Astrocyte (in vitro differentiated cells and primary cell): ENCODE data around the gene KLF2.

Experiments used
- CTCF ChIP-seq: IDR thresholded peaks from 2 replicates; pipeline ENCODE4 v1.5.1; 2011; ENCODE audit warnings: low read depth, mild to moderate bottlenecking, inconsistent platforms, low read length, moderate library complexity; ENCODE audit not compliant: insufficient read depth
- EZH2 ChIP-seq: IDR thresholded peaks from 2 replicates; pipeline ENCODE4 v1.6.1; 2012; ENCODE audit warnings: mild to moderate bottlenecking, low read length, inconsistent platforms; ENCODE audit not compliant: insufficient read depth

GRCh38 chr19:16368385-16369305 is 44.0 kb downstream of the KLF2 start:
- no peak for TF ChIP-seq CTCF
- TF ChIP-seq EZH2 = no peak
